ENCODE measurements around the gene CD79A.

- TF ChIP-seq CTCF (IDR thresholded peaks at IDR 0.05) (no peak), POLR2A (IDR thresholded peaks at IDR 0.05) (no peak)
These were observed 38.1 kb downstream of the CD79A start for GRCh38 chr19:41915021-41915775.

Data from thyroid gland (tissue), 4 donors.